SK-N-SH (cell line): ENCODE measurements around the gene SH2D3A. TPM values are rescaled to one million over a fixed set of nuclear protein-coding genes. Genes with fewer than 3 reads are reported as not detected.

Experiments used
- CTCF ChIA-PET: fragments of 300-600, 350-600 bp; formaldehyde crosslinking; extraction: SDS; loops from one replicate; lab custom pipeline; 2021; lab: Yijun Ruan, JAX
- POLR2A ChIA-PET: fragments of 350-600 bp; sonication (Branson Sonifier 250); formaldehyde crosslinking; extraction: SDS; loops from one replicate; lab custom pipeline; 2020; ENCODE audit warnings: antibody characterized with exemption, inconsistent platforms; lab: Yijun Ruan, JAX
- DNase-seq: peaks from one replicate; pipeline ENCODE4 v3.0.0; 2012
- H2AFZ ChIP-seq: fragments of 200-600 bp; sonication (generic); 2 replicates; pipeline ENCODE4 v1.8.1; 2016; ENCODE audit warnings: antibody characterized with exemption, mild to moderate bottlenecking, low read depth
- H3F3A ChIP-seq: fragments of 200-600 bp; sonication (generic); replicated peaks from 2 replicates; pipeline ENCODE3; 2016; ENCODE audit warnings: antibody characterized with exemption, mild to moderate bottlenecking; ENCODE audit not compliant: insufficient read depth
- H3K27ac ChIP-seq, 2 experiments: fragments of 200-500 bp in 1 of 2; fragments of 200-600 bp in 1 of 2; sonication (Bioruptor generic) in 1 of 2; sonication (generic), shearing (Covaris generic) in 1 of 2; 2 replicates each; pipeline versions ENCODE4 v1.5.1 to v1.6.1; 2014 to 2016; ENCODE audit warnings: low read depth in 2 of 2, inconsistent platforms in 1 of 2, low read length in 1 of 2, mild to moderate bottlenecking in 1 of 2, mixed read lengths in 1 of 2
- H3K27me3 ChIP-seq: fragments of 200-600 bp; sonication (generic), shearing (Covaris generic); 2 replicates; pipeline ENCODE4 v1.6.1; 2016; ENCODE audit warnings: mixed run types; ENCODE audit not compliant: insufficient read depth
- H3K36me3 ChIP-seq, 2 experiments: fragments of 200-500 bp in 1 of 2; fragments of 200-600 bp in 1 of 2; sonication (Bioruptor generic) in 1 of 2; sonication (generic) in 1 of 2; replicated peaks in 1 of 2; 2 replicates each; pipeline versions ENCODE3 to v1.5.1; 2014 to 2016; ENCODE audit warnings: low read length in 1 of 2, mild to moderate bottlenecking in 1 of 2; ENCODE audit not compliant: insufficient read depth in 2 of 2, control insufficient read depth in 1 of 2
- H3K4me1 ChIP-seq, 2 experiments: fragments of 200-500 bp in 1 of 2; fragments of 200-600 bp in 1 of 2; sonication (Bioruptor generic) in 1 of 2; sonication (generic), shearing (Covaris generic) in 1 of 2; 2 replicates each; pipeline versions ENCODE4 v1.5.1 to v1.6.1; 2014 to 2016; ENCODE audit warnings: low read depth in 1 of 2, low read length in 1 of 2, mixed run types in 1 of 2; ENCODE audit not compliant: insufficient read depth in 2 of 2, control insufficient read depth in 1 of 2
- H3K4me2 ChIP-seq: fragments of 200-600 bp; sonication (generic), shearing (Covaris generic); 2 replicates; pipeline ENCODE4 v1.6.1; 2017; ENCODE audit warnings: mixed run types
- H3K4me3 ChIP-seq, 2 experiments: fragments of 200-500 bp in 1 of 2; fragments of 200-600 bp in 1 of 2; sonication (Bioruptor generic) in 1 of 2; sonication (generic), shearing (Covaris generic) in 1 of 2; 2 replicates each; pipeline versions ENCODE4 v1.5.1 to v1.8.1; 2014 to 2016; ENCODE audit warnings: low read depth in 2 of 2, inconsistent platforms in 1 of 2, low read length in 1 of 2, mild to moderate bottlenecking in 1 of 2, mixed read lengths in 1 of 2, moderate library complexity in 1 of 2
- H3K79me2 ChIP-seq: fragments of 200-600 bp; sonication (generic); 2 replicates; pipeline ENCODE4 v1.8.1; 2017; ENCODE audit warnings: mild to moderate bottlenecking; ENCODE audit not compliant: insufficient read depth
- H3K9ac ChIP-seq: fragments of 200-600 bp; sonication (generic); 2 replicates; pipeline ENCODE4 v1.6.1; 2017; ENCODE audit warnings: mixed run types
- H3K9me2 ChIP-seq: fragments of 200-600 bp; sonication (generic); 2 replicates; pipeline ENCODE4 v1.6.1; 2017; ENCODE audit warnings: mixed run types
- H3K9me3 ChIP-seq: fragments of 200-600 bp; sonication (generic); 2 replicates; pipeline ENCODE4 v1.6.1; 2017; ENCODE audit warnings: mixed run types, mild to moderate bottlenecking, moderate library complexity
- H4K20me1 ChIP-seq: fragments of 200-600 bp; sonication (generic); 2 replicates; pipeline ENCODE4 v1.6.1; 2017; ENCODE audit warnings: mild to moderate bottlenecking, mixed run types; ENCODE audit not compliant: insufficient read depth
- CHD2 ChIP-seq: fragments of 150-350 bp; IDR thresholded peaks from 2 replicates; pipeline ENCODE4 v1.6.1; 2018; ENCODE audit warnings: low read length; ENCODE audit not compliant: partially characterized antibody
- EZH2phosphoT487 ChIP-seq: fragments of 200-600 bp; sonication (generic); IDR thresholded peaks from 2 replicates; pipeline ENCODE4 v1.6.1; 2017; ENCODE audit warnings: low read depth, mixed run types, mild to moderate bottlenecking, antibody characterized with exemption, moderate library complexity, borderline replicate concordance
- MEF2A ChIP-seq: IDR thresholded peaks from 2 replicates; pipeline ENCODE4 v1.4.0; 2012; ENCODE audit warnings: low read depth, borderline replicate concordance
- MXI1 ChIP-seq: IDR thresholded peaks from 2 replicates; pipeline ENCODE4 v1.6.1; 2012; ENCODE audit warnings: mild to moderate bottlenecking, low read depth, low read length, improper control_type of control experiment
- PBX3 ChIP-seq: IDR thresholded peaks from 2 replicates; pipeline ENCODE4; 2012
- POLR2AphosphoS5 ChIP-seq: IDR thresholded peaks from 2 replicates; pipeline ENCODE4 v1.6.1; 2012; ENCODE audit warnings: low read depth, low read length
- RCOR1 ChIP-seq: fragments of 150-350 bp; IDR thresholded peaks from 2 replicates; pipeline ENCODE4 v1.6.1; 2017; ENCODE audit warnings: antibody characterized with exemption, low read length
- RFX5 ChIP-seq: IDR thresholded peaks from 2 replicates; pipeline ENCODE4 v1.6.1; 2012; ENCODE audit warnings: mild to moderate bottlenecking, improper control_type of control experiment, low read length
- RXRA ChIP-seq: IDR thresholded peaks from 2 replicates; pipeline ENCODE4 v1.4.0; 2012; ENCODE audit warnings: low read depth, mild to moderate bottlenecking, borderline replicate concordance
- SMC3 ChIP-seq: IDR thresholded peaks from 2 replicates; pipeline ENCODE4 v1.6.1; 2012; ENCODE audit warnings: low read depth, low read length, improper control_type of control experiment
- TAF1 ChIP-seq: IDR thresholded peaks from 2 replicates; pipeline ENCODE4 v1.6.1; 2012; ENCODE audit warnings: low read depth, mild to moderate bottlenecking, low read length, moderate library complexity, borderline replicate concordance
- USF1 ChIP-seq: IDR thresholded peaks from 2 replicates; pipeline ENCODE4 v1.4.0; 2012; ENCODE audit warnings: low read depth, borderline replicate concordance
- WGBS: methylation state at CpG from one replicate; pipeline ENCODE4 v1.1.6; 2017; ENCODE audit warnings: low lambda C conversion rate; 5-methylcytosine and 5-hydroxymethylcytosine counted together
- polyA plus RNA-seq, 3 experiments: library from polyadenylated mRNA; depleted of rRNA; stranded (reverse); fragments of >200 nt; gene quantifications; 2 replicates each; pipeline ENCODE4 v1.2.3, GENCODE V29; 2012
- TF ChIP-seq, protein P1 (sequence below): IDR thresholded peaks from 2 replicates; pipeline ENCODE4 v1.6.1; 2012; ENCODE audit warnings: mild to moderate bottlenecking, low read depth, low read length, moderate library complexity
- TF ChIP-seq, protein P2 (sequence below): fragments of 200-600 bp; sonication (generic); IDR thresholded peaks from 2 replicates; pipeline ENCODE4 v1.6.1; 2017; ENCODE audit warnings: antibody characterized with exemption, mild to moderate bottlenecking, moderate library complexity
- TF ChIP-seq, protein P3 (sequence below): IDR thresholded peaks from 2 replicates; pipeline ENCODE4 v1.4.0; 2012; ENCODE audit warnings: low read depth

Gene SH2D3A
- polyA plus RNA-seq, 1 of the 3 experiments (the other 2 are of a cell fraction) = 0.35 TPM

GRCh38 chr19:6793411-6793810 is 26.2 kb upstream of the SH2D3A start:
- Histone ChIP-seq H3K4me2 (no peak overlapping the region), H3K79me2 (no peaks in the 10 kb centered on the region), H3K27me3 (peaks cover 25% of the 10 kb centered on the region; the same call in 1 of the 2 replicates), H4K20me1 (no peaks in the 10 kb centered on the region), H3F3A (no peaks in the 10 kb centered on the region), H3K4me3 (no peak overlapping the region), H3K9ac (no peak overlapping the region), H3K9me3 (no peaks in the 10 kb centered on the region), H3K9me2 (no peaks in the 10 kb centered on the region), H3K36me3 (no peaks in the 10 kb centered on the region), H2AFZ (no peak overlapping the region), H3K4me1 (no peaks in the 10 kb centered on the region), H3K27ac (no peak overlapping the region)
- 46% methylated on average over 4 of the region's 4 CpGs for WGBS
- no peak for DNase-seq
- TF ChIP-seq MXI1 = no peak
- no peak for TF ChIP-seq RFX5
- TF ChIP-seq, protein P1, sequence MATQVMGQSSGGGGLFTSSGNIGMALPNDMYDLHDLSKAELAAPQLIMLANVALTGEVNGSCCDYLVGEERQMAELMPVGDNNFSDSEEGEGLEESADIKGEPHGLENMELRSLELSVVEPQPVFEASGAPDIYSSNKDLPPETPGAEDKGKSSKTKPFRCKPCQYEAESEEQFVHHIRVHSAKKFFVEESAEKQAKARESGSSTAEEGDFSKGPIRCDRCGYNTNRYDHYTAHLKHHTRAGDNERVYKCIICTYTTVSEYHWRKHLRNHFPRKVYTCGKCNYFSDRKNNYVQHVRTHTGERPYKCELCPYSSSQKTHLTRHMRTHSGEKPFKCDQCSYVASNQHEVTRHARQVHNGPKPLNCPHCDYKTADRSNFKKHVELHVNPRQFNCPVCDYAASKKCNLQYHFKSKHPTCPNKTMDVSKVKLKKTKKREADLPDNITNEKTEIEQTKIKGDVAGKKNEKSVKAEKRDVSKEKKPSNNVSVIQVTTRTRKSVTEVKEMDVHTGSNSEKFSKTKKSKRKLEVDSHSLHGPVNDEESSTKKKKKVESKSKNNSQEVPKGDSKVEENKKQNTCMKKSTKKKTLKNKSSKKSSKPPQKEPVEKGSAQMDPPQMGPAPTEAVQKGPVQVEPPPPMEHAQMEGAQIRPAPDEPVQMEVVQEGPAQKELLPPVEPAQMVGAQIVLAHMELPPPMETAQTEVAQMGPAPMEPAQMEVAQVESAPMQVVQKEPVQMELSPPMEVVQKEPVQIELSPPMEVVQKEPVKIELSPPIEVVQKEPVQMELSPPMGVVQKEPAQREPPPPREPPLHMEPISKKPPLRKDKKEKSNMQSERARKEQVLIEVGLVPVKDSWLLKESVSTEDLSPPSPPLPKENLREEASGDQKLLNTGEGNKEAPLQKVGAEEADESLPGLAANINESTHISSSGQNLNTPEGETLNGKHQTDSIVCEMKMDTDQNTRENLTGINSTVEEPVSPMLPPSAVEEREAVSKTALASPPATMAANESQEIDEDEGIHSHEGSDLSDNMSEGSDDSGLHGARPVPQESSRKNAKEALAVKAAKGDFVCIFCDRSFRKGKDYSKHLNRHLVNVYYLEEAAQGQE = no peak
- TF ChIP-seq RCOR1 = no peak
- TF ChIP-seq, protein P2, sequence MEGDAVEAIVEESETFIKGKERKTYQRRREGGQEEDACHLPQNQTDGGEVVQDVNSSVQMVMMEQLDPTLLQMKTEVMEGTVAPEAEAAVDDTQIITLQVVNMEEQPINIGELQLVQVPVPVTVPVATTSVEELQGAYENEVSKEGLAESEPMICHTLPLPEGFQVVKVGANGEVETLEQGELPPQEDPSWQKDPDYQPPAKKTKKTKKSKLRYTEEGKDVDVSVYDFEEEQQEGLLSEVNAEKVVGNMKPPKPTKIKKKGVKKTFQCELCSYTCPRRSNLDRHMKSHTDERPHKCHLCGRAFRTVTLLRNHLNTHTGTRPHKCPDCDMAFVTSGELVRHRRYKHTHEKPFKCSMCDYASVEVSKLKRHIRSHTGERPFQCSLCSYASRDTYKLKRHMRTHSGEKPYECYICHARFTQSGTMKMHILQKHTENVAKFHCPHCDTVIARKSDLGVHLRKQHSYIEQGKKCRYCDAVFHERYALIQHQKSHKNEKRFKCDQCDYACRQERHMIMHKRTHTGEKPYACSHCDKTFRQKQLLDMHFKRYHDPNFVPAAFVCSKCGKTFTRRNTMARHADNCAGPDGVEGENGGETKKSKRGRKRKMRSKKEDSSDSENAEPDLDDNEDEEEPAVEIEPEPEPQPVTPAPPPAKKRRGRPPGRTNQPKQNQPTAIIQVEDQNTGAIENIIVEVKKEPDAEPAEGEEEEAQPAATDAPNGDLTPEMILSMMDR = no peak
- TF ChIP-seq EZH2phosphoT487 = no peak
- no peak for TF ChIP-seq TAF1
- CTCF ChIA-PET = no interaction called here
- POLR2A ChIA-PET = no interaction called here

DNA sequence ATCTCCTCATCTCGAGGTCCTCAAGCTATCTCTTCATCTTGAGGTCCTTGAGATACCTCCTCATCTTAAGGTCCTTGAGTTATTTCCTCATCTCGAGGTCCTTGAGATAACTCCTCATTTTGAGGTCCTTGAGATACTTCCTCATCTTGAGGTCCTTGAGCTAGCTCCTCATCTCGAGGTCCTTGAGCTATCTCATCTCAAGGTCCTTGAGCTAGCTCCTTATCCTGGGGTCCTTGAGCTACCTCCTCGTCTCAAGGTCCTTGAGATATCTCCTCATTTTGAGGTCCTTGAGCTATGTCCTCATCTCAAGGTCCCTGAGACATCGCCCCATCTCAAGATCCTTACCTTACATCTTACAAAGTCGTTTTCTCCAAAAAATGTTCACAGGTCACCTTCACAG is 24.0 kb upstream of the SH2D3A start:
- no peaks in the 10 kb centered on the region for H3K79me2 ChIP-seq
- POLR2A ChIA-PET = no interaction called here
- no peak overlapping the region for H3K4me2 ChIP-seq
- CTCF ChIA-PET = interaction anchor here (1.2 to 1.4 kb wide), 2 partner anchors 10 to 71 kb away, joined by 3 to 5 read pairs; no protein-coding TSS in a partner anchor
- no peaks in the 10 kb centered on the region for H3K4me1 ChIP-seq
- peaks cover 16% of the 10 kb centered on the region; the same call in 1 of the 2 replicates for H3K27me3 ChIP-seq
- no peaks in the 10 kb centered on the region for H4K20me1 ChIP-seq
- no peak for DNase-seq
- 7% methylated on average over 6 of the region's 6 CpGs for WGBS
- no peak overlapping the region for H3K9ac ChIP-seq
- no peak overlapping the region for H2AFZ ChIP-seq
- no peaks in the 10 kb centered on the region for H3F3A ChIP-seq
- H3K9me2 ChIP-seq = no peaks in the 10 kb centered on the region
- H3K4me3 ChIP-seq = no peak overlapping the region
- H3K36me3 ChIP-seq = no peaks in the 10 kb centered on the region
- no peaks in the 10 kb centered on the region for H3K9me3 ChIP-seq
- H3K27ac ChIP-seq = no peak overlapping the region
- no peak for TF ChIP-seq SMC3
- TF ChIP-seq MEF2A = no peak
- TF ChIP-seq, protein P1 = no peak
- TF ChIP-seq CHD2 = no peak
- no peak for TF ChIP-seq MXI1
- TF ChIP-seq RFX5 = no peak
- TF ChIP-seq EZH2phosphoT487 = no peak
- no peak for TF ChIP-seq PBX3
- TF ChIP-seq POLR2AphosphoS5 = no peak
- TF ChIP-seq, protein P3, sequence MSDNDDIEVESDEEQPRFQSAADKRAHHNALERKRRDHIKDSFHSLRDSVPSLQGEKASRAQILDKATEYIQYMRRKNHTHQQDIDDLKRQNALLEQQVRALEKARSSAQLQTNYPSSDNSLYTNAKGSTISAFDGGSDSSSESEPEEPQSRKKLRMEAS = no peak
- TF ChIP-seq USF1 = no peak
- no peak for TF ChIP-seq RXRA
